Thoracic aorta (tissue), 2 donors: ENCODE data around the gene SCN5A. TPM values are rescaled to one million over a fixed set of nuclear protein-coding genes. Genes with fewer than 3 reads are reported as not detected.

Experiments used
- ATAC-seq: fragments of 150-250 bp; one replicate; pipeline ENCODE4 v1.8.0; 2017; ENCODE audit warnings: low read depth; ENCODE audit not compliant: insufficient number of reproducible peaks, low FRiP score
- DNase-seq: peaks from one replicate; pipeline ENCODE4 v3.0.0-alpha.2; 2020; ENCODE audit warnings: low spot score
- H3K27ac ChIP-seq, 2 donors: fragments of 200-600 bp; sonication (generic); 1 replicate in 1 of 2; 2 replicates in 1 of 2; pipeline ENCODE4 v1.5.1; 2016; ENCODE audit warnings: mild to moderate bottlenecking in 2 of 2, moderate library complexity in 2 of 2
- H3K27me3 ChIP-seq: fragments of 200-600 bp; sonication (generic); replicated peaks from 2 replicates; pipeline ENCODE4 v1.6.0; 2016; ENCODE audit warnings: mild to moderate bottlenecking; ENCODE audit not compliant: insufficient read depth
- H3K36me3 ChIP-seq: fragments of 200-600 bp; sonication (generic); one replicate; pipeline ENCODE4 v1.5.1; 2016
- H3K4me1 ChIP-seq, 2 donors: fragments of 200-600 bp; sonication (generic); 1 replicate in 1 of 2; 2 replicates in 1 of 2; pipeline versions ENCODE4 v1.5.1 to v1.6.0; 2016; ENCODE audit warnings: low read depth in 2 of 2, mild to moderate bottlenecking in 1 of 2; ENCODE audit not compliant: control insufficient read depth in 1 of 2
- H3K4me3 ChIP-seq: fragments of 200-600 bp; sonication (generic); 2 replicates; pipeline ENCODE4 v1.5.1; 2016; ENCODE audit warnings: mild to moderate bottlenecking
- H3K9me3 ChIP-seq: fragments of 200-600 bp; sonication (generic); 2 replicates; pipeline ENCODE4 v1.5.1; 2016
- total RNA-seq, 2 donors: library from RNA; depleted of rRNA; stranded (reverse); fragments of >200 nt; gene quantifications; one replicate each; pipeline versions ENCODE4 v1.1.0 to v1.2.3, GENCODE V29; 2016
- TF ChIP-seq, protein P1 (sequence below): fragments of 200-600 bp; sonication (generic); IDR thresholded peaks from one replicate; pipeline ENCODE4 v1.5.1; 2019; ENCODE audit warnings: antibody characterized with exemption

SCN5A gene
- total RNA-seq, 2 donors from 2014 or later = 5.4 to 14.4 TPM

GRCh38 chr3:38627956-38628355, 21.5 kb downstream of the SCN5A start:
- Histone ChIP-seq H3K27ac (no peak overlapping the region), H3K27me3 (no peaks in the 10 kb centered on the region), H3K9me3 (no peaks in the 10 kb centered on the region), H3K4me3 (no peak overlapping the region), H3K4me1 (no peaks in the 10 kb centered on the region), H3K36me3 (no peaks in the 10 kb centered on the region)
- ATAC-seq (no peak), DNase-seq (no peak)
- TF ChIP-seq, protein P1, sequence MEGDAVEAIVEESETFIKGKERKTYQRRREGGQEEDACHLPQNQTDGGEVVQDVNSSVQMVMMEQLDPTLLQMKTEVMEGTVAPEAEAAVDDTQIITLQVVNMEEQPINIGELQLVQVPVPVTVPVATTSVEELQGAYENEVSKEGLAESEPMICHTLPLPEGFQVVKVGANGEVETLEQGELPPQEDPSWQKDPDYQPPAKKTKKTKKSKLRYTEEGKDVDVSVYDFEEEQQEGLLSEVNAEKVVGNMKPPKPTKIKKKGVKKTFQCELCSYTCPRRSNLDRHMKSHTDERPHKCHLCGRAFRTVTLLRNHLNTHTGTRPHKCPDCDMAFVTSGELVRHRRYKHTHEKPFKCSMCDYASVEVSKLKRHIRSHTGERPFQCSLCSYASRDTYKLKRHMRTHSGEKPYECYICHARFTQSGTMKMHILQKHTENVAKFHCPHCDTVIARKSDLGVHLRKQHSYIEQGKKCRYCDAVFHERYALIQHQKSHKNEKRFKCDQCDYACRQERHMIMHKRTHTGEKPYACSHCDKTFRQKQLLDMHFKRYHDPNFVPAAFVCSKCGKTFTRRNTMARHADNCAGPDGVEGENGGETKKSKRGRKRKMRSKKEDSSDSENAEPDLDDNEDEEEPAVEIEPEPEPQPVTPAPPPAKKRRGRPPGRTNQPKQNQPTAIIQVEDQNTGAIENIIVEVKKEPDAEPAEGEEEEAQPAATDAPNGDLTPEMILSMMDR = no peak

- Histone ChIP-seq H3K4me1 (no peaks in the 10 kb centered on the region), H3K27me3 (no peaks in the 10 kb centered on the region), H3K36me3 (no peaks in the 10 kb centered on the region), H3K4me3 (no peak overlapping the region), H3K9me3 (no peaks in the 10 kb centered on the region), H3K27ac (no peak overlapping the region)
- ATAC-seq = no peak
- TF ChIP-seq, protein P1 = no peak
- DNase-seq = no peak
Measured at GRCh38 chr3:38626171-38626570, 23.3 kb downstream of the SCN5A start.

- Histone ChIP-seq H3K4me1 (no peaks in the 10 kb centered on the region), H3K4me3 (no peak overlapping the region), H3K27me3 (no peaks in the 10 kb centered on the region), H3K9me3 (no peaks in the 10 kb centered on the region), H3K27ac (no peak overlapping the region), H3K36me3 (no peaks in the 10 kb centered on the region)
- TF ChIP-seq, protein P1 = no peak
- no peak for ATAC-seq
- no peak for DNase-seq
Measured at GRCh38 chr3:38623539-38623938, 25.9 kb downstream of the SCN5A start.

DNA sequence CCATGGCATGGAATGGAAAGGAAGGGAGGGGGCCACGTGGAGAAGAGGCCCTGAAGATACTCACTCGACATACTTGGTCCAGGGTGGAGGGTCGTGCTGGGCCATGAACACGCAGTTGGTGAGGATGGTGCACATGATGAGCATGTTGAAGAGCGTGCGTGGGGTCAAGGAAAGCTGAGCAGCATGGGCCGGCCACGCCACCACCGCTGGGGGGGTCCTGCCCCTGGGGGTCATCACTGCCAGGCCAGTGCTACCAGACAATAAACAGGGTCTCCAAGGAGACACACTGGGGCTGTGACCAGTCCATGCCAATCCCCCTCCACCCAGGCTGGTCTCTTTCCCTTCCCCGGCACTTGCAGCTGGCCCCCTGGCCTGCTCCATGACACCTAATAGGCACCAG, 27.2 kb downstream of the SCN5A start:
- H3K9me3 ChIP-seq = no peaks in the 10 kb centered on the region
- no peak overlapping the region for H3K4me3 ChIP-seq
- H3K27me3 ChIP-seq = no peaks in the 10 kb centered on the region
- no peak for ATAC-seq
- no peak overlapping the region for H3K27ac ChIP-seq
- H3K36me3 ChIP-seq = no peaks in the 10 kb centered on the region
- H3K4me1 ChIP-seq = no peaks in the 10 kb centered on the region
- TF ChIP-seq, protein P1 = no peak
- no peak for DNase-seq

- no peak for ATAC-seq
- H3K27me3 ChIP-seq = no peaks in the 10 kb centered on the region
- no peak overlapping the region for H3K27ac ChIP-seq
- H3K36me3 ChIP-seq = no peaks in the 10 kb centered on the region
- no peak overlapping the region for H3K4me3 ChIP-seq
- no peak for DNase-seq
- TF ChIP-seq, protein P1 = no peak
- H3K9me3 ChIP-seq = no peaks in the 10 kb centered on the region
- H3K4me1 ChIP-seq = no peaks in the 10 kb centered on the region
Measured at GRCh38 chr3:38620236-38620635, 29.3 kb downstream of the SCN5A start.
